B cell (primary cell): Measurements from ENCODE around the gene EHD4. TPM values are rescaled to one million over a fixed set of nuclear protein-coding genes. Genes with fewer than 3 reads are reported as not detected.

Source experiments
- ATAC-seq: fragments of 200-7000 bp; cut with Tn5 transposase; one replicate; pipeline ENCODE4 v1.10.0; 2021; ENCODE audit warnings: low read depth, mild to moderate bottlenecking, moderate number of reproducible peaks, moderate library complexity
- CTCF ChIA-PET: fragments of 350-600 bp; sonication (Branson Sonifier 250); formaldehyde crosslinking; loops from one replicate; lab custom pipeline; 2021; ENCODE audit warnings: antibody characterized with exemption, inconsistent platforms; lab: Charles Lee
- POLR2A ChIA-PET: fragments of 350-600 bp; sonication (Branson Sonifier 250); formaldehyde crosslinking; loops from one replicate; lab custom pipeline; 2021; ENCODE audit warnings: antibody characterized with exemption; lab: Charles Lee
- DNase-seq: peaks from one replicate; pipeline ENCODE4 v3.0.0; 2013
- H2AFZ ChIP-seq: 2 replicates; pipeline ENCODE4 v1.6.1; 2012; ENCODE audit warnings: mild to moderate bottlenecking, low read depth, low read length; ENCODE audit not compliant: insufficient read depth, poor library complexity, severe bottlenecking
- H3K27ac ChIP-seq, 2 donors: 1 replicate in 1 of 2; 2 replicates in 1 of 2; pipeline ENCODE4 v1.5.1; 2012 to 2013; ENCODE audit warnings: low read length in 2 of 2, mild to moderate bottlenecking in 2 of 2, moderate library complexity in 1 of 2
- H3K27me3 ChIP-seq, 4 experiments: fragments of 200-600 bp in 1 of 4; sonication (generic) in 1 of 4; replicated peaks in 1 of 4; 1 replicate in 2 of 4; 2 replicates in 2 of 4; pipeline versions ENCODE4 v1.6.1 to v1.7.0; 2013 to 2016; ENCODE audit warnings: low read length in 3 of 4, mild to moderate bottlenecking in 2 of 4, mixed read lengths in 1 of 4, moderate library complexity in 1 of 4; ENCODE audit not compliant: insufficient read depth in 4 of 4, control insufficient read depth in 3 of 4; ENCODE audit errors: control extremely low read depth in 1 of 4
- H3K36me3 ChIP-seq, 2 experiments: replicated peaks in 1 of 2; 1 replicate in 1 of 2; 2 replicates in 1 of 2; pipeline versions ENCODE4 v1.6.1 to v1.7.1; 2013; ENCODE audit warnings: low read length in 1 of 2; ENCODE audit not compliant: insufficient read depth in 2 of 2, control insufficient read depth in 1 of 2; ENCODE audit errors: control extremely low read depth in 1 of 2, extremely low read depth in 1 of 2
- H3K4me1 ChIP-seq, 2 donors: fragments of 200-600 bp in 1 of 2; sonication (generic) in 1 of 2; 1 replicate in 1 of 2; 2 replicates in 1 of 2; pipeline versions ENCODE4 v1.5.1 to v1.6.1; 2013 to 2017; ENCODE audit warnings: low read length in 2 of 2; ENCODE audit not compliant: control insufficient read depth in 2 of 2, insufficient read depth in 2 of 2
- H3K4me2 ChIP-seq: replicated peaks from 2 replicates; pipeline ENCODE3; 2012; ENCODE audit warnings: mild to moderate bottlenecking, low read depth, low read length; ENCODE audit not compliant: poor library complexity, severe bottlenecking
- H3K4me3 ChIP-seq, 5 experiments: fragments of 200-600 bp in 1 of 5; sonication (generic) in 1 of 5; 1 replicate in 3 of 5; 2 replicates in 2 of 5; pipeline versions ENCODE4 v1.5.1 to v1.7.0; 2011 to 2016; ENCODE audit warnings: low read length in 4 of 5, mild to moderate bottlenecking in 4 of 5, low read depth in 2 of 5, control low read depth in 1 of 5, moderate library complexity in 1 of 5; ENCODE audit not compliant: insufficient read depth in 1 of 5; ENCODE audit errors: control extremely low read depth in 1 of 5, extremely low read depth in 1 of 5
- H3K79me2 ChIP-seq: fragments of 200-600 bp; sonication (generic); one replicate; pipeline ENCODE4 v1.6.0; 2016; ENCODE audit warnings: low read length; ENCODE audit not compliant: control insufficient read depth, insufficient read depth
- H3K9ac ChIP-seq: fragments of 200-600 bp; sonication (generic); 2 replicates; pipeline ENCODE4 v1.6.1; 2017; ENCODE audit warnings: mild to moderate bottlenecking, low read length, moderate library complexity
- H3K9me3 ChIP-seq, 3 donors: one replicate each; pipeline versions ENCODE4 v1.6.1 to v1.7.1; 2013; ENCODE audit warnings: low read length in 2 of 3; ENCODE audit not compliant: control insufficient read depth in 2 of 3, insufficient read depth in 1 of 3; ENCODE audit errors: control extremely low read depth in 1 of 3
- H4K20me1 ChIP-seq: 2 replicates; pipeline ENCODE4 v1.6.0; 2012; ENCODE audit warnings: mild to moderate bottlenecking, low read length; ENCODE audit not compliant: insufficient read depth, control insufficient read depth, poor library complexity, severe bottlenecking
- H3K27ac Mint-ChIP-seq: one replicate; pipeline ENCODE4 v1.8.0; 2021; ENCODE audit warnings: mixed read lengths
- H3K27me3 Mint-ChIP-seq: one replicate; pipeline ENCODE4 v1.8.0; 2021; ENCODE audit warnings: mixed read lengths
- H3K4me1 Mint-ChIP-seq: one replicate; pipeline ENCODE4 v1.8.0; 2021; ENCODE audit warnings: mixed read lengths
- H3K4me3 Mint-ChIP-seq: one replicate; pipeline ENCODE4 v1.8.0; 2021; ENCODE audit warnings: mixed read lengths
- H3K9me3 Mint-ChIP-seq: one replicate; pipeline ENCODE4 v1.8.0; 2022; ENCODE audit warnings: mixed read lengths; ENCODE audit not compliant: insufficient read depth
- EZH2 ChIP-seq: IDR thresholded peaks from 2 replicates; pipeline ENCODE4 v1.6.1; 2012; ENCODE audit warnings: borderline replicate concordance, low read depth, mild to moderate bottlenecking, moderate library complexity, low read length; ENCODE audit not compliant: insufficient read depth, poor library complexity, severe bottlenecking
- WGBS: methylation state at CpG from one replicate; pipeline ENCODE4 v1.1.5; 2013; ENCODE audit warnings: missing lambda C conversion rate; ENCODE audit not compliant: insufficient coverage; 5-methylcytosine and 5-hydroxymethylcytosine counted together
- intact Hi-C: fragments of 100-400 bp; cut with micrococcal nuclease; formaldehyde crosslinking; loops from one replicate; pipeline ENCODE4 v1.10.0; 2022
- polyA plus RNA-seq: library from polyadenylated mRNA; depleted of rRNA; stranded (reverse); fragments of >200 nt; gene quantifications from 2 replicates; pipeline ENCODE4 v1.2.3, GENCODE V29; 2012
- total RNA-seq, 2 donors: library from RNA; stranded (reverse); fragments of 120-200 nt in 1 of 2; gene quantifications; 1 replicate in 1 of 2; 2 replicates in 1 of 2; pipeline versions ENCODE4 v1.2.3 to v1.2.4, GENCODE V29; 2013 to 2022
- TF ChIP-seq, protein P1 (sequence below): fragments of 200-600 bp; IDR thresholded peaks from one replicate; pipeline ENCODE4 v1.8.0; 2022; ENCODE audit warnings: antibody characterized with exemption, mild to moderate bottlenecking

Gene EHD4
- total and polyA plus RNA-seq, 2 donors (not counting 1 experiment from before 2014, with no cell fraction given): 3.1 to 12.7 TPM

DNA sequence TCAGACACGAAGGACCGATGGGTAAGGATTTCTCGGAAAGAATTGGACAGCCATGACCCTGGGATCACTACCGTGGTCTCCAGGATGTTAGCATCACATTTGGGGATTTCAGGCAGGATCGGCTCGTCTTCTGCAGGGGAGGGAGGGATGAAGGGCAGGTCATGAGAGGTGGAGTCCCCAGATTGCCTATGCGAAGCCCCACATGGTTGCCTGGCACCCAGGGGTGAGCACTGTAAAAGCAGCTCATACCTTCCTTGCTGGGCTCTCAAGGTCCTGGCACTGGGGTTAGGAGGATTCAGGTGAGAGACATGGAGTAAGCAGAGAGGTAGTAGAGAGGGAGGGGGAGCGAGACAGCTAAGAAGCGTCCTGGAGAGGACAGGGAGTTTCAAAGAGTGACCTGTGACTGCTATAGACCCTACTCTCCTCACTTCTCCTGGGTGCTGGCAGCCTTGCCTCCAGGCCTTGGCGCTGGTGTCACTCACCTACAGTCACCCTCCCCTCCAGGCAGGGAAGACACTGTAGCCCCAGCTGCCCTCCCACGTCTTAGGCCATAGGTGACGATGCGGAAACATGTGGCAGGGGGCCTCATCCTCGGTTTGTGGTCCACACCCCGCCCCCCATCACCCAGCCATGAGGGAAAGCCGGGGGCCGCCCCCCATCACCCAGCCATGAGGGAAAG, 15.0 kb upstream of the EHD4 start:
- no peaks in the 10 kb centered on the region for H4K20me1 ChIP-seq
- H2AFZ ChIP-seq: no peak overlapping the region
- intact Hi-C loops: no loop called here
- POLR2A ChIA-PET: no interaction called here
- no peaks in the 10 kb centered on the region for H3K9me3 ChIP-seq
- H3K9ac ChIP-seq: no peak overlapping the region
- H3K4me1 Mint-ChIP-seq: no peaks in the 10 kb centered on the region
- H3K4me1 ChIP-seq: no peaks in the 10 kb centered on the region
- H3K27ac Mint-ChIP-seq: no peak overlapping the region
- H3K4me3 Mint-ChIP-seq: no peak overlapping the region
- ATAC-seq: no peak
- H3K79me2 ChIP-seq: no peaks in the 10 kb centered on the region
- H3K4me2 ChIP-seq: no peak overlapping the region
- no peaks in the 10 kb centered on the region for H3K9me3 Mint-ChIP-seq
- TF ChIP-seq, protein P1, sequence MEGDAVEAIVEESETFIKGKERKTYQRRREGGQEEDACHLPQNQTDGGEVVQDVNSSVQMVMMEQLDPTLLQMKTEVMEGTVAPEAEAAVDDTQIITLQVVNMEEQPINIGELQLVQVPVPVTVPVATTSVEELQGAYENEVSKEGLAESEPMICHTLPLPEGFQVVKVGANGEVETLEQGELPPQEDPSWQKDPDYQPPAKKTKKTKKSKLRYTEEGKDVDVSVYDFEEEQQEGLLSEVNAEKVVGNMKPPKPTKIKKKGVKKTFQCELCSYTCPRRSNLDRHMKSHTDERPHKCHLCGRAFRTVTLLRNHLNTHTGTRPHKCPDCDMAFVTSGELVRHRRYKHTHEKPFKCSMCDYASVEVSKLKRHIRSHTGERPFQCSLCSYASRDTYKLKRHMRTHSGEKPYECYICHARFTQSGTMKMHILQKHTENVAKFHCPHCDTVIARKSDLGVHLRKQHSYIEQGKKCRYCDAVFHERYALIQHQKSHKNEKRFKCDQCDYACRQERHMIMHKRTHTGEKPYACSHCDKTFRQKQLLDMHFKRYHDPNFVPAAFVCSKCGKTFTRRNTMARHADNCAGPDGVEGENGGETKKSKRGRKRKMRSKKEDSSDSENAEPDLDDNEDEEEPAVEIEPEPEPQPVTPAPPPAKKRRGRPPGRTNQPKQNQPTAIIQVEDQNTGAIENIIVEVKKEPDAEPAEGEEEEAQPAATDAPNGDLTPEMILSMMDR: no peak
- no peak for TF ChIP-seq EZH2
- H3K4me3 ChIP-seq: no peak overlapping the region
- H3K27me3 Mint-ChIP-seq: peaks cover 3% of the 10 kb centered on the region
- WGBS: 80% methylated on average over 11 of the region's 17 CpGs
- H3K36me3 ChIP-seq: no peaks in the 10 kb centered on the region
- CTCF ChIA-PET: interaction anchor here (1.5 to 8.8 kb wide), 3 partner anchors 56 to 95 kb away, joined by 3 to 113 read pairs (median 109); no protein-coding TSS in a partner anchor
- H3K27me3 ChIP-seq: peaks cover 0 to 9% (median 4%) of the 10 kb centered on the region in 4 experiments
- no peak for DNase-seq
- H3K27ac ChIP-seq: no peak overlapping the region
